ENCODE data around the gene PHF21A. TPM values are rescaled to one million over a fixed set of nuclear protein-coding genes. Genes with fewer than 3 reads are reported as not detected.
"Not testable (repeated sequence)": the region's sequence is repeated elsewhere in the genome, so short reads cannot be mapped to it uniquely, and the experiment has no call there.

The PHF21A gene
- total and polyA plus RNA-seq, 2 of the 8 experiments (the other 6 are each of a cell fraction or from before 2014, with no cell fraction given): 17.6 to 40.3 TPM

DNA sequence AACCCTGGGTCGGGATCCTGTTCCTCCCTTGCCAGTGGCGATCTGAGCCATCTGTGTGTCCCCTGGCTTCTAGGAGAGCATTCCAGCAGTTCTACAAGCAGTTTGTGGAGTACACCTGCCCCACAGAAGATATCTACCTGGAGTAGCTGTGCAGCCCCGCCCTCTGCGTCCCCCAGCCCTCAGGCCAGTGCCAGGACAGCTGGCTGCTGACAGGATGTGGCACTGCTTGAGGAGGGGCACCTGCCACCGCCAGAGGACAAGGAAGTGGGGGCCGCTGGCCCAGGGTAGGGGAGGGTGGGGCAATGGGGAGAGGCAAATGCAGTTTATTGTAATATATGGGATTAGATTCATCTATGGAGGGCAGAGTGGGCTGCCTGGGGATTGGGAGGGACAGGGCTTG lies 215.7 kb downstream of the PHF21A start:
- H2BK20ac ChIP-seq (ENCODE audit: low read length); H3K4me2 ChIP-seq (ENCODE audit: insufficient read depth in 1 of 2, low read depth in 2 of 2, low read length in 2 of 2); H3K14ac ChIP-seq (ENCODE audit: insufficient read length); H3K4ac ChIP-seq (replicated peaks; ENCODE audit: insufficient read length, low read depth, low read length); H2AK5ac ChIP-seq (ENCODE audit: low read depth, low read length); H4K8ac ChIP-seq (ENCODE audit: extremely low read depth, insufficient read depth, low read length); FAIRE-seq; H3K4me3 ChIP-seq (ENCODE audit: extremely low read depth in 1 of 4, insufficient read depth in 2 of 4, low read depth in 3 of 4, low read length in 4 of 4); H3K79me2 ChIP-seq (ENCODE audit: control insufficient read depth in 1 of 2, insufficient read depth in 2 of 2, low read length in 2 of 2); H3K27ac ChIP-seq (ENCODE audit: low read depth, low read length); H3K18ac ChIP-seq (ENCODE audit: extremely low read depth, low read length); H2AFZ ChIP-seq (ENCODE audit: low read length); H3K23me2 ChIP-seq (ENCODE audit: low read depth, low read length); H4K91ac ChIP-seq (replicated peaks; ENCODE audit: insufficient read length, low read length); H2BK15ac ChIP-seq (ENCODE audit: low read length); H3K27me3 ChIP-seq (replicated peaks in 1 of 4; ENCODE audit: control insufficient read depth in 3 of 4, extremely low read depth in 1 of 4, insufficient read depth in 3 of 4, low read length in 3 of 4); H2BK120ac ChIP-seq (replicated peaks; ENCODE audit: low read depth, low read length); H3K9ac ChIP-seq (replicated peaks in 1 of 4; ENCODE audit: extremely low read depth in 1 of 4, low read depth in 3 of 4, low read length in 3 of 4); H3K56ac ChIP-seq (replicated peaks; ENCODE audit: insufficient read length, low read depth, low read length); H2BK12ac ChIP-seq (ENCODE audit: low read depth, low read length); H2BK5ac ChIP-seq (ENCODE audit: low read depth, low read length); H3K79me1 ChIP-seq (ENCODE audit: low read depth, low read length); H4K5ac ChIP-seq (ENCODE audit: insufficient read length, low read depth, low read length); DNase-seq (ENCODE audit: low read depth in 1 of 2, low spot score in 2 of 2); H3K23ac ChIP-seq (ENCODE audit: insufficient read length); H3K4me1 ChIP-seq (replicated peaks in 1 of 4; ENCODE audit: control insufficient read depth in 3 of 4, insufficient read depth in 4 of 4, low read length in 3 of 4); H3K9me3 ChIP-seq (ENCODE audit: insufficient read depth in 2 of 2, low read depth in 1 of 2, low read length in 1 of 2): not testable (repeated sequence)
- Histone ChIP-seq H3K36me3 (ENCODE audit: control insufficient read depth in 2 of 4, insufficient read depth in 4 of 4, low read length in 3 of 4) (peaks cover 6 to 23% (median 18%) of the 10 kb centered on the region in 4 experiments; a peak in 6 of 8 replicates), H4K20me1 (replicated peaks in 1 of 2; ENCODE audit: control insufficient read depth in 1 of 2, insufficient read depth in 2 of 2, low read length in 2 of 2) (peaks cover 9 to 24% of the 10 kb centered on the region in 2 experiments)
- 82% methylated on average over 4 of the region's 6 CpGs; no CpG with 5 or more reads in 1 of the 2 experiments for WGBS, 2 experiments (ENCODE audit: extremely low coverage in 1 of 2, insufficient coverage in 1 of 2, insufficient read length in 1 of 2, insufficient replicate concordance in 2 of 2, low coverage in 1 of 2, low lambda C conversion rate in 2 of 2, missing lambda C conversion rate in 1 of 2)
- ChIA-PET POLR2A (ENCODE audit: partially characterized antibody) (interaction anchor here (0.9 to 6.2 kb wide), 7 partner anchors 9 to 43 kb away, joined by 3 to 36 read pairs (median 4); partner anchors contain the start of genes LARGE2 and PEX16), CTCF (ENCODE audit: partially characterized antibody) (interaction anchor here (1.0 to 1.4 kb wide), 3 partner anchors 11 to 101 kb away, joined by 4 read pairs; no protein-coding TSS in a partner anchor)
